ENCODE data around the gene MSL1. TPM values are rescaled to one million over a fixed set of nuclear protein-coding genes. Genes with fewer than 3 reads are reported as not detected.
A peak's percentile ranks its signal among the peaks of the same experiment; 100 is the strongest.

Gene MSL1
- total and polyA plus RNA-seq, 2 of the 13 experiments (the other 11 are each of a cell fraction or from before 2014, with no cell fraction given) = 63.8 to 88.5 TPM

GRCh38 chr17:40097931-40098845, 23.6 kb upstream of the MSL1 start (continued):
- TF ChIP-seq FOXP4 (CRISPR knock-in tag; IDR thresholded peaks at IDR 0.05) (peak; percentile 83), ZNF318 (CRISPR knock-in tag; IDR thresholded peaks at IDR 0.05) (0 out of 2 replicates have a peak, but pooled peaks have one; percentile 63), TEAD2 (CRISPR knock-in tag; IDR thresholded peaks at IDR 0.05) (0 out of 2 replicates have a peak, but pooled peaks have one; percentile 58), SIX4 (CRISPR knock-in tag; IDR thresholded peaks at IDR 0.05) (peak; percentile 54), RFX1 (IDR thresholded peaks at IDR 0.05) (no peak), ZBTB26 (CRISPR knock-in tag; IDR thresholded peaks at IDR 0.05; ENCODE audit: borderline replicate concordance) (peak; percentile 96), ZNF7 (CRISPR knock-in tag; IDR thresholded peaks at IDR 0.05) (no peak), CHD4 (IDR thresholded peaks at IDR 0.05; ENCODE audit: borderline replicate concordance, low read length) (peak; percentile 93; the same call in 1 of the 2 replicates), SNAI1 (CRISPR knock-in tag; IDR thresholded peaks at IDR 0.05; ENCODE audit: borderline replicate concordance) (peak; percentile 84; the same call in 1 of the 2 replicates), FLYWCH1 (CRISPR knock-in tag; IDR thresholded peaks at IDR 0.05) (0 out of 2 replicates have a peak, but pooled peaks have one; percentile 12)
- TF ChIP-seq, protein P1, sequence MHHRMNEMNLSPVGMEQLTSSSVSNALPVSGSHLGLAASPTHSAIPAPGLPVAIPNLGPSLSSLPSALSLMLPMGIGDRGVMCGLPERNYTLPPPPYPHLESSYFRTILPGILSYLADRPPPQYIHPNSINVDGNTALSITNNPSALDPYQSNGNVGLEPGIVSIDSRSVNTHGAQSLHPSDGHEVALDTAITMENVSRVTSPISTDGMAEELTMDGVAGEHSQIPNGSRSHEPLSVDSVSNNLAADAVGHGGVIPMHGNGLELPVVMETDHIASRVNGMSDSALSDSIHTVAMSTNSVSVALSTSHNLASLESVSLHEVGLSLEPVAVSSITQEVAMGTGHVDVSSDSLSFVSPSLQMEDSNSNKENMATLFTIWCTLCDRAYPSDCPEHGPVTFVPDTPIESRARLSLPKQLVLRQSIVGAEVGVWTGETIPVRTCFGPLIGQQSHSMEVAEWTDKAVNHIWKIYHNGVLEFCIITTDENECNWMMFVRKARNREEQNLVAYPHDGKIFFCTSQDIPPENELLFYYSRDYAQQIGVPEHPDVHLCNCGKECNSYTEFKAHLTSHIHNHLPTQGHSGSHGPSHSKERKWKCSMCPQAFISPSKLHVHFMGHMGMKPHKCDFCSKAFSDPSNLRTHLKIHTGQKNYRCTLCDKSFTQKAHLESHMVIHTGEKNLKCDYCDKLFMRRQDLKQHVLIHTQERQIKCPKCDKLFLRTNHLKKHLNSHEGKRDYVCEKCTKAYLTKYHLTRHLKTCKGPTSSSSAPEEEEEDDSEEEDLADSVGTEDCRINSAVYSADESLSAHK (CRISPR knock-in tag; IDR thresholded peaks at IDR 0.05; ENCODE audit: borderline replicate concordance) = no peak
